ENCODE results near the gene XRCC4. TPM values are rescaled to one million over a fixed set of nuclear protein-coding genes. Genes with fewer than 3 reads are reported as not detected.

XRCC4 gene
- total RNA-seq, 1 experiment from 2014 or later = 10.8 TPM

- WGBS (ENCODE audit: extremely low coverage, insufficient read length, low lambda C conversion rate) = no CpG with 5 or more reads among the region's 3 CpGs
- Histone ChIP-seq H4K5ac (ENCODE audit: insufficient read length, low read depth, low read length) (no peak overlapping the region), H3K4me1 (ENCODE audit: insufficient read depth, low read length) (no peaks in the 10 kb centered on the region), H3K56ac (ENCODE audit: insufficient read length, low read depth, low read length) (no peak overlapping the region), H3T11ph (ENCODE audit: low read length) (no peak overlapping the region), H2BK120ac (ENCODE audit: low read depth, low read length, poor library complexity, severe bottlenecking) (no peak overlapping the region), H3K4ac (ENCODE audit: low read depth, low read length) (no peak overlapping the region), H3K9ac (ENCODE audit: extremely low read depth, insufficient read length, low read length) (no peak overlapping the region), H3K23me2 (ENCODE audit: insufficient read length, low read depth, low read length, poor library complexity, severe bottlenecking) (no peaks in the 10 kb centered on the region), H3K79me2 (ENCODE audit: insufficient read depth, low read length) (no peaks in the 10 kb centered on the region), H3K27ac (ENCODE audit: insufficient read length, low read depth, low read length) (no peak overlapping the region), H3K23ac (ENCODE audit: insufficient read length, low read depth, low read length) (no peak overlapping the region), H2AFZ (ENCODE audit: low read length) (no peak overlapping the region), H3K9me3 (ENCODE audit: control insufficient read depth, low read depth, low read length) (no peaks in the 10 kb centered on the region), H2BK5ac (ENCODE audit: insufficient read length, low read length) (no peak overlapping the region), H2BK15ac (ENCODE audit: low read depth, low read length) (no peak overlapping the region), H3K14ac (ENCODE audit: insufficient read depth, low read length) (no peak overlapping the region), H2BK12ac (ENCODE audit: insufficient read length, low read depth, low read length) (no peak overlapping the region), H4K20me1 (ENCODE audit: control insufficient read depth, insufficient read depth, insufficient read length) (no peaks in the 10 kb centered on the region), H3K18ac (ENCODE audit: insufficient read length, low read depth, low read length) (no peak overlapping the region), H4K91ac (ENCODE audit: insufficient read length, low read depth, low read length) (no peak overlapping the region), H3K27me3 (ENCODE audit: insufficient read depth, low read length) (no peaks in the 10 kb centered on the region), H3K4me2 (ENCODE audit: insufficient read depth, insufficient read length, low read length) (no peak overlapping the region), H3K79me1 (ENCODE audit: insufficient read depth, low read depth, low read length, poor library complexity, severe bottlenecking) (no peaks in the 10 kb centered on the region), H4K8ac (replicated peaks; ENCODE audit: insufficient read length, low read depth, low read length) (no peak overlapping the region), H2BK20ac (ENCODE audit: low read depth, low read length, poor library complexity, severe bottlenecking) (no peak overlapping the region), H2AK5ac (ENCODE audit: insufficient read length, low read length) (no peak overlapping the region)
- no peak for TF ChIP-seq CTCF (conservative IDR thresholded peaks at IDR 0.05)
- Mint-ChIP-seq H3K4me3 (no peak overlapping the region), H3K4me1 (no peaks in the 10 kb centered on the region), H3K27me3 (ENCODE audit: low read depth) (no peaks in the 10 kb centered on the region), H3K36me3 (ENCODE audit: insufficient read depth in 1 of 3, low read depth in 3 of 3) (no peaks in the 10 kb centered on the region; a peak in 1 of 7 replicates), H3K27ac (no peak overlapping the region), H3K9me3 (no peaks in the 10 kb centered on the region)
- no peak for DNase-seq
Measured at GRCh38 chr5:83245037-83245436, 167.7 kb downstream of the XRCC4 start.
